CD4-positive, alpha-beta T cell treated with Interleukin-4 for 1 hour (primary cell): ENCODE measurements around the gene IPO4.
"Not testable (repeated sequence)": the region's sequence is repeated elsewhere in the genome, so short reads cannot be mapped to it uniquely, and the experiment has no call there.

ENCODE experiments used
- DNase-seq, 2 donors: peaks; one replicate each; pipeline ENCODE4 v3.0.0-alpha.2; 2020 to 2022

IPO4 gene, protein sequence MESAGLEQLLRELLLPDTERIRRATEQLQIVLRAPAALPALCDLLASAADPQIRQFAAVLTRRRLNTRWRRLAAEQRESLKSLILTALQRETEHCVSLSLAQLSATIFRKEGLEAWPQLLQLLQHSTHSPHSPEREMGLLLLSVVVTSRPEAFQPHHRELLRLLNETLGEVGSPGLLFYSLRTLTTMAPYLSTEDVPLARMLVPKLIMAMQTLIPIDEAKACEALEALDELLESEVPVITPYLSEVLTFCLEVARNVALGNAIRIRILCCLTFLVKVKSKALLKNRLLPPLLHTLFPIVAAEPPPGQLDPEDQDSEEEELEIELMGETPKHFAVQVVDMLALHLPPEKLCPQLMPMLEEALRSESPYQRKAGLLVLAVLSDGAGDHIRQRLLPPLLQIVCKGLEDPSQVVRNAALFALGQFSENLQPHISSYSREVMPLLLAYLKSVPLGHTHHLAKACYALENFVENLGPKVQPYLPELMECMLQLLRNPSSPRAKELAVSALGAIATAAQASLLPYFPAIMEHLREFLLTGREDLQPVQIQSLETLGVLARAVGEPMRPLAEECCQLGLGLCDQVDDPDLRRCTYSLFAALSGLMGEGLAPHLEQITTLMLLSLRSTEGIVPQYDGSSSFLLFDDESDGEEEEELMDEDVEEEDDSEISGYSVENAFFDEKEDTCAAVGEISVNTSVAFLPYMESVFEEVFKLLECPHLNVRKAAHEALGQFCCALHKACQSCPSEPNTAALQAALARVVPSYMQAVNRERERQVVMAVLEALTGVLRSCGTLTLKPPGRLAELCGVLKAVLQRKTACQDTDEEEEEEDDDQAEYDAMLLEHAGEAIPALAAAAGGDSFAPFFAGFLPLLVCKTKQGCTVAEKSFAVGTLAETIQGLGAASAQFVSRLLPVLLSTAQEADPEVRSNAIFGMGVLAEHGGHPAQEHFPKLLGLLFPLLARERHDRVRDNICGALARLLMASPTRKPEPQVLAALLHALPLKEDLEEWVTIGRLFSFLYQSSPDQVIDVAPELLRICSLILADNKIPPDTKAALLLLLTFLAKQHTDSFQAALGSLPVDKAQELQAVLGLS

DNA sequence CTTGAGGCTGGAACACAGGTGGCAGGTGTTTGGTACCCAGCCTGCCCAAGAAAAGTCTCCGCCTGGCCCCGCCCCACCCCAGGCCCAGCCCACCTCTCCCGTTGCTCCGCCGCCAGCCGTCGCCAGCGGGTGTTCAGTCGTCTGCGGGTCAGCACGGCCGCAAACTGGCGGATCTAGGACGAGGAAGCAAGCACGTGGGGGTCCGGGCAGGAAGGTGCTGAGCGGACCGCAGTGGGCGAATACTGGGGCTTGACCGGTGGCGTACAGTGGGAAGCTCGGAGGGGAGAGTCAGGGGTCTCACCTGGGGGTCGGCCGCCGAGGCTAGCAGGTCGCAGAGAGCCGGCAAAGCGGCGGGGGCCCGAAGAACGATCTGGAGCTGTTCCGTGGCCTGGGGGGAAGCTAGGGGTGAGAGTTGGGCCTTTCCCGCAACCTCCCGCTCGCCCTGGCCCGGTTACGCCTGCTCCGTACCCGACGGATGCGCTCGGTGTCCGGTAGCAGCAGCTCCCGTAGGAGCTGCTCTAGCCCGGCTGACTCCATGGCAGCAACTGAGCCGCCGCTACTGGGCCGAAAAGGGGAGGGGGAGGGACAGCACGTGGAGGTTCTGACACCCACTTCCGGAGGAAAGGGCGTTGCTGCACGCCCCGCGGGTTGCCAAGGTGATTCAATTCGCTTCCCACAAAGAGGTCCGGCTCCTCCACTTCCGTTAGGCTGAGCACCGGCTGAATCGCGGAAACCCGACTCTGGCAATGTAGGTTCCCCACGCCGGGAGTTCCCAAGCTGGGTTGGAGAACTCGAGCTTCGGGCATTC is at the start of gene IPO4:
IPO4 (minus strand) TSS at position 566 of the 808 bp plus-strand sequence; CDS start at position 537, 29 bp downstream.
- peak; percentile 97 for DNase-seq

DNA sequence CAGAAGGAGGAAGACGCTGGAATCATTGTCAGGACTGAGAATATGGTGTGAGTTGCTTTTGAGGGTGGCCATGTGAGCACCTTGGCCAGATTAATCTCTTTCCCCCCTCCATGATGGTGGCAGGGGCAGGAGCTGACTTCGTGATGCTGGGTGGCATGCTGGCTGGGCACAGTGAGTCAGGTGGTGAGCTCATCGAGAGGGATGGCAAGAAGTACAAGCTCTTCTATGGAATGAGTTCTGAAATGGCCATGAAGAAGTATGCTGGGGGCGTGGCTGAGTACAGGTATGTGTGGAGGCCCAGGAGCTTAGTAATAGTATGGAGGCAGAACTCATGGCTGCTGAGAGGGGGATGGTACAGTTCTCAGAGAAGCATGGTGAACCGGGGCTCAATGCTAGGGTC is 49.5 kb upstream of the IPO4 start:
- DNase-seq = no peak

DNA sequence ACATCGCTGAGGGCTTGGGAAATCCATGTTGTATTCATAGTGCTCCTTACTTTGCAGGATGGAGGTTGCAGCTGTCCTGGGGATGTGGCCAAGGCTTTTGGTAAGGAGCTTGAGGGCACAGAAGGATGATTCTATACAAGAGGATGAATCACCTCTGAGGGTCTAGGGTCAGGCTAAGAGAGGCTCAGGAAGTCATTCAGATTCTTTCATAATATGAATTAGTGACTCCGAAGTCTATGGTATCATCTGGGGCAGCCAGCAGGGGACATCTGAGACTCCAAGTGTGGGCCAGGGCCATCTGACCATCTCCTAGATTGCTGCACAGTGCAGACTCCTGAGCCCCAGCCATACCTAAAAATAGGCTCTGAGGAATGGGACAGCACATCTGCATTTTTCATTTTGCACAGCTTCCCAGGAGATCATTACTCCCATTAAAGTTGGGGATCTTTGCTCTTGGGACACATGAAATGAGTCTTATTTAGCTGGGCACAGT is 48.9 kb upstream of the IPO4 start:
- no peak for DNase-seq

DNA sequence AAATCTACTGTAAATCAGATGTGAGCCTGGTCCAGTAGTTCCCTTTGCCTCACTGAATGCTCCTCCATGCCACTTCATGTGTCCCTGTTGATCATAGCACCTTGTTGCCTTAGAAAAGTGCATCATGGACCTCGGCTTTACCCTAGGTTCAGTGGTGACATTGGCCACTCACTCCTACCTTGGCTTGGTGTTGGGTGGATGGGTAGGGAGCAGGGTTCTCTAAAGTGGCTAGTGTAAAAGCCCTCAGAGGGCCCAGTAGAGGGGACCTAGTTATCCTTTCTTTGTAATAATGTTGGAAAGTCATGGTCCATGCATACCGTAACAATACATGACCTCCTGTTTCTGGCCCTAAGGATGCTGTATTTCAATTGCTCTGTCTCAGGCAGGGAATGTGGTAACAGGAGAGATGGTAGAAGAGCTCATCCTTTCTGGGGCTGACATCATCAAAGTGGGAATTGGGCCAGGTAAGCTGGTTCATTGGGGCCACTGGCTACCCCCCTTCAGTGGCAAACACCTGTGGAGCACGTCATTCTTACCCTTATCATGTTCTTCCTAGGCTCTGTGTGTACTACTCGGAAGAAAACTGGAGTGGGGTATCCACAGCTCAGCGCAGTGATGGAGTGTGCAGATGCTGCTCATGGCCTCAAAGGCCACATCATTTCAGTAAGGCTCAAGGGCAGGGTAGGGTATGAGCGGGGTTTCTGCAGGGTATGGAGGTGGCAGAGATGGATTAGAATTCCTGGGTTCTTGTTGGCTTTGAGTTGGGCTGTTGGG is 48.3 kb upstream of the IPO4 start:
- no peak for DNase-seq

DNA sequence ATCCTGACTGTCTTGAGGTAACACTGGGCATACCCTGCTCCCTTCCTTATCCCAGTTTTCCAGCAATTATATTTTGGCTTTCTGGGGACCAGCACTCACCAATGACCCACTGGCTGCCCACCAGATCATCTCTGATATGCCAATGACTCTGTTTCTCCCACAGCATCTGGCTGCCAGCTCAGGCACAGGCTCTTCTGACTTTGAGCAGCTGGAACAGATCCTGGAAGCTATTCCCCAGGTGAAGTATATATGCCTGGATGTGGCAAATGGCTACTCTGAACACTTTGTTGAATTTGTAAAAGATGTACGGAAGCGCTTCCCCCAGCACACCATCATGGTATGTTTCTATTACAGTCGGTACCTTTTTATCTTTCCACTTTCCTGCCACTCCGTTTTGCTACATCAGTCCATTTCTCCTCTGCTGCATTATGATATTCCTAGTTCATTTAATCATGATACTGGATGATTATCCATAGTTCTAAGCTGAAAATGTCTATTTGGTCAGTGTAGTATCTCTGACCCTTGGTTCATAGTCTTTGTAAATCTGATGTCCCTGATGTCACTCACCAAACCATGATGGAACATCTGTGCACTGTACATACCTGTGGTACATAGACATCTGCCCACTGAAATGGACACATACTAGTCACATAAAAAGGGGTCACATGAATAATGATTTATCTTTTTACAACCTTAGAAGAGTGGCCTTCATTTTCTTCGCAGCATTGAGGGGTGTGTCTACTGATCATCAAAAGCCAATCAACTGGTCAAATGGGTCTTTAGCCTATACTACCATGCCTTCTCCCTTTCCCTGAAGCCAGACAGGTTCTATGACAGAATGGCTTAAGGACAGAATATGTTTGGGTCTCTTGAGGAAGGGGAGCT is 47.4 kb upstream of the IPO4 start:
- DNase-seq = no peak

DNA sequence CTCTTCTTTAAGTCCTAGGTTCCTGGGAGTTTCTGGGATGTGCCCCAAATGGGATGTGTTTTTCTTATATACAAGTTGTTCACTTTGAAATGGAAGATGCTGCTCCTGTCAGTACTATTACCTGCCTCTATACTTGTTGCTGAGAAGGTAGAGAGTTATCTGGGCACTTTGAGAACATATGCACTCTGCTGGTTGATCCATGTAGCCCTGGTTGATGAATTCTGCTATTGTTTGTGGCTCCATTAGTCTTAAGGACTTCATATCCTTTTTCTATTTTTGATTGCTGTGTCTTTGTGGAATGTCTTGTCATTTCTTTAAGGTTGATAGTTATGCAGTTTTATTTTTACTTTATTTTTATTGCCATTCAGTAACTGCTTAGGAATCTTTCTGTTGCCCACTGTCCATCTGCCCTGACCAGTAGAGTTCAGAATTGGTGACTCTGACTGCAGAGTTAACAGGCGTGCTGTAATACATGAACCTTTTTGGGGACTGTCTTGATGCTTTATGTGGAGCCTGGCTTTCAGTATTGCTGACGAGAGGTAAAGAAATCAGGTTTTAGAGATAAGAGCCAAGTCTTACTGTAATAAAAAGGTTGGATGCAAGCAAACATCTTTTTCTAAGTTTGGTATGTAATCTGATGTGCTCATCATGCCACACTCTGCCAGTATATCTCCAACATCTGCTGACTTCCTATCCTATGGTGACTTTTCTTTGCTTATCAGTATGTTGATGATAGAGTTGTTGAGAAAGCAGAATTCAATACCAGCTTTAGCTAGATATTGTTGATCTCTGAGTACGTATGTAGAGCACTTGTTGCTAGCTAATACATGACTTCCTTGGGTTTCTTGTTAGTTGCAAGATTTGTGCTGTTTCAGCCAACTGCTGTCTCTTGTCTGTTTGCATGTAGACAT is 45.7 kb upstream of the IPO4 start:
- no peak for DNase-seq

DNA sequence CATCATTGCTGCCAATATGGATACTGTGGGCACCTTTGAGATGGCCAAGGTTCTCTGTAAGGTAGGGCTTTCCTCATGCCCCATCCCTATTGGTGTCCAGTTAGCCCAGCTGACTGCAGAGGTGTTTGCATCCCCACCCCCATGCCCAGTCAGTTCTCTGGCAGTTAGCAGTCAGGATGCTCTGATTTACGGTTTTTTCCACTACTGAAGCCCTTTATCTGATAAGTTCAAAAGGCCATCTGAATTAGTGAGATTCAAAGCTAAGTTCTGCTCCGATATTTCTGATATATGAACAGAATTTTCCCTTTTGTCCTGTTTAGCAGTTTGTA is 44.9 kb upstream of the IPO4 start:
- no peak for DNase-seq

DNA sequence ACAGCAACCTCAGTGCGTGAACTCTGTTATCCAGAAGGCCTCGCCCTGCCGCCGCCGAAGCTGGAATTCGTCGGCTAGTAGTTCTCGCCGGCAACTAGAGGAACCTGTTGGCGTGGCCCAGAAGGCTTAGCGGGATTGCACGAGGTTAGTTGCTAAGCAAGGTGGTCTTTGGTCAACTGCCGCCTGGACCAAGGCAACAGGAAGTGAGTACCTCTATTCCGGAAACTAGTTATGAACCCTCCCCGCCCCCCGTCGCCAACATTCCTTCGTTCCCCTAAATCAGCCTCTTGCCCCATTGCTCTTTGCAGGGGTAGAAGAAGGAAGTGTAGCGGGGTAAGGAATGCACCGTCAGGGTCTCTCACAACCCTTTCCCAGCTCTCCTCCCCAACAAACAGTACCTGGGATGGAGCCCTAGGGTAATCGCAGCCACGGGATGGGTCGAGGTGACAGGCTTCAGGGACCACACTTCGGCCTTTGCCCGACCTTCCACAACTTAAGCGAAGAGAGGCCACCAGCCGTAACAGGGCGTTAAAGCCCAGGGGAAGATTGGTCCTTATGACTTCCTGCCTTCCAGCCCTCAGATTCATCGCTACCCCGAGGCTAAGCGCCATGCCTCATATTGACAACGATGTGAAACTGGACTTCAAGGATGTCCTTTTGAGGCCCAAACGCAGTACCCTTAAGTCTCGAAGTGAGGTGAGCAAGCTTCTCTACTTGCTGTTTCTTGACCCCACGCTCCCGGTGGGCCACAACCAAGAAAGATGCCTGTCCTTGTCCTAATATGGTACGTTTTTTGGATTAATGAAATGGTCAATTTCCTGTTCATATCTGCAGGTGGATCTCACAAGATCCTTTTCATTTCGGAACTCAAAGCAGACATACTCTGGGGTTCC is 44.3 kb upstream of the IPO4 start, which contains the start of gene GMPR2:
GMPR2 (plus strand) TSS at position 285 of the 893 bp plus-strand sequence; CDS start at position 610, 325 bp downstream.
- no peak for DNase-seq

DNA sequence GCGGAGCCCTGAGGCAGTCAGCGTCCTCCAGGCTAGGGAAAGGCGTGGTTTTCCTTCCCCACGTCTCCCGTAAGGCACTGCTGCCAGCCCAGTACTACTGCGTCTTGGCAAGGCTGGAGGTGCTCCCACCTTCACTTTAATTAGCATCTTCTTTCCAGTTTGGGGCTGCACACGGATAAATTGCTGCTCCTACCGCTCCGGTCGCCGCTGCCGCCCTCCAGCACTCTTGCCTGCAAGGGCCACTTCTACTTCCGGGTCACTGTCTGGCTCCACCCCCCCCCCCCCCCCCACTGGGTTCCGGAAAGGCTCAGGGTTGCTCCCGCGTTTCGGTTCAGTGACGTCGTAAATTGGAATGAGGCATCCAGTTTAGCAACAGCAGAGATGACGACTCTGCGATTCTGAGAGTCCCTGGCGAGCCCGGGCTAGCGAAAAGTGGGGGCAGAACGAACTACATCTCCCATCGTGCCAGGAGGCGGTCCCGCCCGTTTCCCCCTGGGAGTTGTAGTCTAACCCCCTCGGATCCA is 43.6 kb upstream of the IPO4 start, which contains the start of gene NEDD8:
NEDD8 (minus strand) TSS at position 247 of the 524 bp plus-strand sequence; CDS start at position 147, 100 bp downstream.
- DNase-seq = peak; percentile 90 to 91

DNA sequence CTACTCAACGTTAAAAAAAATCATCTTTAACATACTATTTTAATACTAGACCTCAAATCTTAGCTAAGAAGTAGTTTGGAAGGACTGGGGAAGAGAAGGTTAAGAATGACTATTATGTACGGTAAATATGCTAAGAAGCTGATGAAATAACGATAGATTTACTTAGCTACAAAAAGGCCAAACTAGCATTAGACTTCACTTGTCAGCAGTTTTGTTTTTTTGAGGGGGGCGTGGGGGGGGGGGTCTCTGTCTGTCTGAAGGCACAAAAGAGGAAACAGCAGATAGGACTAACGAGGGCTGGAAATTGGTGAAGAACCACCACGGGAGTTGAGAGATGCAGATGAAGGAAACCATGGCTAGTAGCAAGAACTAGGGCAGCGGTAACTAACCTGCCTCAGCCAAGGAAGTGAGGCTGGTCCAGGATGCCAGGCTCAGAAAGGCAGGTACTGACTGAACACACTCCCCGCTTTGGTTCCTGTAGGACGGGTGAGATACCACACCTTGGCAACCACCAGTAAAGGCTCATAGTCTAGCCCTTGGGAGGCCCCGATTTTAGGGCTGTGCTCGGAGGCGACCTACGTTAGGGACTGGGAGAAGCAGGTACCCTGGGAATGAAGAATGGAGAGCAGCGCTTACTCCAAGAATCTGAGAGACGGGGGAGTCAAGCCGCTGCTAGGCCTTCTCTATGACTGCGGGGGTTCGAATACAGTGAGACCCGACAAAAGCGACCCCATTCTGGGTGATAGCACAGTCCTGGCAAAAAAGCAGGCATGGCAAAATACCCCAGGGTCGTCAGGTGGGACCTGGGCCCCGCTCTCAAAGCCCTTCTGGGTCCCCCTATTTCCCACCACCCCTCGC is 42.9 kb upstream of the IPO4 start:
- peak in 1 of 2 donors; percentile 38 for DNase-seq

DNA sequence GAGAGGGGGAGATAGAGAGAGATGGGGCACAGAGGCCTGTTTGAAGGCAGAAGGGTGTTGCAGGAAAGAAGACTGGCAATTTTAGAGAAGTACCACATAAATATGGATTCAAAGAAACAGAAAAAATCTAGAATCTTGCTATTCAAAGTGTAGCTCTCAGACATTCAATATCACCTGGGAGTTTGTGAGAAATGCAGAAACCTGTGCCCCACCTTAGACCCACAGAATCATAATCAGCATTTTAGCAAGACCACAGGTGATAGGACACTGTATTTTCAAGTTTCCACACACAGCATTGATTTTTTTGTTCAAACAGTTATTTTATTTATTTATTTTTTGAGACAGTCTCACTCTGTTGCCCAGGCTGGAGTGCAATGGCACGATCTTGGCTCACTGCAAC is 40.3 kb upstream of the IPO4 start:
- DNase-seq = no peak

DNA sequence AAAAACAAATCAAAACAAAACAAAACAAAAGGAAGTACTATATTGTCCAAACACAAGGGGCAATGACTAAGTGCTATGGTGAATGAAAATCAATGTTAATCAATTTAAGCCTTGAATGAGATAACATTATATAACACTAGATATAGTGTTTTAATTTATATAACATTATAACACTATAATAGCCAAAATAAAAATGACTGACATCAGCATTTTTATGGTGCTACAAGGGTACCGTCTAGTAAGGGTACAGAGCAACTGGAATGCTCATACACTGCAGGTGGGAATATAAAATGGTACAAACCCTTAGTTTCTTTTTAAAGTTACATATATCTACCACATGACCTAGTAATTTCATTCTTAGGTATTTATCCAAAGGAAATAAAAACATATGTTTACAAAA is 37.9 kb upstream of the IPO4 start:
- no peak for DNase-seq

DNA sequence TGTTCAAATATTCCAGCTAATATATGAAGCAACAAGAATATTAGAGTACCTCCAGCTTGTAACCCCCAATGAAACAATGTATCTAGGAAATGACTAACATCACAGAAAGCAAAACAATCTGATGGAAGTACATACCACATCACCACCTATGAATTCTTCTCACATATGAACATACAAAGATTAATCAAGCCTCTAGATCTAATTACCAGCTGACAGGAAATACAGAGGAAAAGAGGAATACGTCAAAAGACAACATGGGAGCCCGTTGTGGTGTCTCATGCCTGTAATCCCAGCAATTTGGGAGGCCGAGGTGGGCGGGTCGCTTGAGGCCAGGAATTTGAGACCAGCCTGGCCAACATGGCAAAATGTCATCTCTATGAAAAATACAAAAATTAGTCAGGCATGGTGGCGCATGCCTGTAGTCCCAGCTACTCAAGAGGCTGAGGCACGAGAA is 36.0 kb upstream of the IPO4 start:
- DNase-seq = no peak

DNA sequence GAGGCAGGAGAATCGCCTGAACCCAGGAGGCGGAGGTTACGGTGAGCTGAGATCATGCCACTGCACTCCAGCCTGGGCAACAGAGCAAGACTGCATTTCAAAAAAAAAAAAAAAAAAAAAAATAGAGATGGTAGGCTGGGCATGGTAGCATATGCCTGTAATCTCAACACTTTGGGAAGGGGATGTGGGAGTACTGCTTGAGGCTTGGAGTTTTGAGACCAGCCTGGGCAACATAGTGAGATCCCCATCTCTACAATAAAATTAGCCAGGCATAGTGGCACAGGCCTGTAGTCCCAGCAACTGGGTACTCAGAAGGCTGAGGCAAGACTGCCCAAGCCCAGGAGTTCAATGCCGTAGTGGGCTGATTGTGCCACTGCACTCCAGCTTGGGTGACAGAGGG is 34.4 kb upstream of the IPO4 start:
- DNase-seq = not testable (repeated sequence)

DNA sequence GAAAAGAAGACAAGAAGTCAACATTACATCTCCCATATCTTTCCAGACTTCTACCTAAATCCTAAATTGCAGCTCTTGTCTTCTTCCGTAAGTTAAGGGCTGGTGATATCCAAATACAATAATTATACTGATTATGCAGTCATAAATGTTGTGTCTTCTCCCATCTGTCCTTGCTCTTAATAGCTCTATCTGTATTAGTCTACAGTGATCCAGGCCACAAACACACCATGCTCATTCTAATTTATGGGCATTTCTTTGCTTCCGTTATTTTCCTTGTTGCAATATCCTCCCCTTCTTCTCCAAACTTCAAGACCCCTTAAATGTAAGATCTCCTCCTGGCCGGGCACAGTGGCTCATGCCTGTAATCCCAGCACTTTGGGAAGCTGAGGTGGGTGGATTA is 30.9 kb upstream of the IPO4 start:
- no peak for DNase-seq

DNA sequence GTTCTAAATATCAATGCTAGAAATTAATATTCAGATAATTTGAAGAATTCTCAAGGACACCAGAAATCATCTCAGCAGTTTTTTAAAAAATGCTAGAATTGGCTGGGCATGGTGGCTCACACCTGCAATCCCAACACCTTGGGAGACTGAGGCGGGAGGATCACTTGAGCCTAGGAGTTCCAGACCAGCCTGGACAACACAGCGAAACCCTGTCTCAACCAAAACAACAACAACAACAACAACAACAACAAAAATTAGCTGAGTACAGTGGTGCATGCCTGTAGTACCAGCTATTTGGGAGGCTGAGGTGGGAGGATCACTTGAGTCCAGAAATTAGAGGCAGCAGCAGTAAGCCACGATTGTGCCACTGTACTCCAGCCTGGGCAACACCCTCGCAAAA is 30.5 kb upstream of the IPO4 start:
- no peak for DNase-seq

DNA sequence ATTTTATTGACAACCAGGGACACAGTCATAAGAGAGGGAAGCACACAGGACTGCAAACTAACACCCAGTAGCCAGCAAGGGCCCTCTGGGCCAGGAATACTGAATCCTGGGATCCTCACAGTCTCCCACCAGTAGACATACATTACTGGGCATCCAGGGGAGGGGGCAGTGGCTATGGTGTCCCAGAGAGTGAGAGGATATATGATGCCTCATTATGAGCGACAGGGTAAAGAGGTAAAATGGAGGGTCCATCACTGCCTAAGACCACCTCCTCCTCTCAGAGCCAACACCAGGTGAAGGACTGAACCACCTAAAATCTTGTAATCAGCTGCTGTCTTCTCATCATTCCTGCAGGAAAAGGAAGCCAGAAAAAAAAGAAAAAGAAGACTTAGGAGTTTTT is 28.3 kb upstream of the IPO4 start:
- DNase-seq = not testable (repeated sequence)
